GM13976 (cell line): ENCODE data around the gene FRMD6.
"Not testable (repeated sequence)": the region's sequence is repeated elsewhere in the genome, so short reads cannot be mapped to it uniquely, and the experiment has no call there.

ENCODE experiments used
- DNase-seq: peaks from one replicate; pipeline ENCODE4 v3.0.0; 2012; ENCODE audit warnings: low spot score
- in situ Hi-C: fragments of 300-500 bp; cut with MboI; formaldehyde crosslinking; loops from one replicate; pipeline ENCODE4 v1.12.0; 2022; ENCODE audit warnings: low sequenced_read_pairs, mixed read lengths, inconsistent platforms; ENCODE audit not compliant: unreplicated experiment
- TF ChIP-seq, protein P1 (sequence below): IDR thresholded peaks from 2 replicates; pipeline ENCODE4 v1.5.1; 2012; ENCODE audit warnings: borderline replicate concordance, mild to moderate bottlenecking; ENCODE audit not compliant: insufficient read depth; ENCODE audit errors: extremely low read depth, missing control alignments, control extremely low read depth

FRMD6 gene

DNA sequence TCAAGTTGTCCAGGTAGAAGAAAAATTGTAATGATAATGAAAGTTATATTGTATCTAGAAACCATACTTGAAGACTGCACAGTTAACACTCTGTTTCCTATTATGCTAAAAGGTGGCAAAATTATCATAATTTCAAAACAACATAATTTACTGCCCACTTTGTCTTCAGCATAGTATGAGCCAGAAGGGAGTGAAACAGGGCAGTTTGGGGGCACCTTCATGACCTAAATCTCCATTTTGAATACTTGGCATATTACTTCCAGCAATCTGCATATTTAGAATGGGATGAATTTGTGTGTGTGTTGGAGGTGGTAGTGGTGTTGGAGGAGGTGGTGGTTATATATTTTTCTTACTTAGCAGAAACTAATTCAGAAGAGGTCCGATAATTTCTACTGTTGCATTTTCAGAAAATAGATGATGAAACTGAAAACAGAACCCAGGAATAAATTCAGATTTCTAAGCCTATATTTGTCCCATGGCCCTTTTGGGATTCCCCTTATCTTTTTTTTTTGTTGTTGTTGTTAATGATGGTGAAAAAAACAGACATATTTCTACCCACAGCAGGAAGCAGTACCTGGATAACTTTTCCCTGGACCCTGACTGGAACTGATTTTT is 26.6 kb upstream of the FRMD6 start:
- TF ChIP-seq, protein P1, sequence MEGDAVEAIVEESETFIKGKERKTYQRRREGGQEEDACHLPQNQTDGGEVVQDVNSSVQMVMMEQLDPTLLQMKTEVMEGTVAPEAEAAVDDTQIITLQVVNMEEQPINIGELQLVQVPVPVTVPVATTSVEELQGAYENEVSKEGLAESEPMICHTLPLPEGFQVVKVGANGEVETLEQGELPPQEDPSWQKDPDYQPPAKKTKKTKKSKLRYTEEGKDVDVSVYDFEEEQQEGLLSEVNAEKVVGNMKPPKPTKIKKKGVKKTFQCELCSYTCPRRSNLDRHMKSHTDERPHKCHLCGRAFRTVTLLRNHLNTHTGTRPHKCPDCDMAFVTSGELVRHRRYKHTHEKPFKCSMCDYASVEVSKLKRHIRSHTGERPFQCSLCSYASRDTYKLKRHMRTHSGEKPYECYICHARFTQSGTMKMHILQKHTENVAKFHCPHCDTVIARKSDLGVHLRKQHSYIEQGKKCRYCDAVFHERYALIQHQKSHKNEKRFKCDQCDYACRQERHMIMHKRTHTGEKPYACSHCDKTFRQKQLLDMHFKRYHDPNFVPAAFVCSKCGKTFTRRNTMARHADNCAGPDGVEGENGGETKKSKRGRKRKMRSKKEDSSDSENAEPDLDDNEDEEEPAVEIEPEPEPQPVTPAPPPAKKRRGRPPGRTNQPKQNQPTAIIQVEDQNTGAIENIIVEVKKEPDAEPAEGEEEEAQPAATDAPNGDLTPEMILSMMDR: no peak
- DNase-seq: no peak
- in situ Hi-C loops: no loop called here

DNA sequence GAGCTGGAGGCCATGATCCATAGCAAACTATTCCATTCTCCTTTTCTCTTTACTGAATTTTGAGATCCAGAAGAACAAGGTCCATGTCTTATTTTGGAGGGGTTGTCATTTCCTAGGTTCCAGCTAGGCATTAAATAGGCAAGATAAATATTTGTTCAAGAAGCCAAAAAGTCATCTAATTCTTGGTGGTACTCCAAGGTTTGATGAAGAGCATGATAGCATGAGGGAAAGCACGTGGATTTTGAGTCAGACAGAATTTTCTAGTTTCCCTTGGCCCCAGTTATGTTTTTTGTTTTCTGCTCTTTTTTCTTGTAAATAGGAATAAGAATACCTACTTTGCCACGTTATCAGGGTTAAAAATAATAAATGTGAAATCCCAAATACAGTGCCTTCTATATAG is 25.5 kb upstream of the FRMD6 start:
- no peak for DNase-seq
- in situ Hi-C loops: no loop called here
- TF ChIP-seq, protein P1: no peak

DNA sequence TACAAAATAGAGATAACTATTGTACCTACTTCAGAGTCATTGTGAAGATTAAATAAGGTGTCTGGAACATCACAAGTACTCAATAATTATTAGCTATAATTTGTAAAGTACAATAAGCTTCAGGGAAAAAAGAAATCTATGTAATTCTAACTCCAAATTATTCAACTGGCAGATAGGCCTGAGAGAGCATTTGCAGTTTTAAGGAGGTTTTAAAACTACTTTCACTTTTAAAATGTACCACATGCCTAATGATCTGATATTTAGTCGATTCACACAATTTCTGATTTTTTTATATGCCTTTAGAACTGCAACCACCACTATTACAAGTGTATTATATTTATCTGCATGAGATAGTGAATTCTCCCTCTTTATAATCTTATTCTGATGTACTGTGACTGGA is 24.9 kb upstream of the FRMD6 start:
- TF ChIP-seq, protein P1: no peak
- DNase-seq: no peak
- in situ Hi-C loops: no loop called here

DNA sequence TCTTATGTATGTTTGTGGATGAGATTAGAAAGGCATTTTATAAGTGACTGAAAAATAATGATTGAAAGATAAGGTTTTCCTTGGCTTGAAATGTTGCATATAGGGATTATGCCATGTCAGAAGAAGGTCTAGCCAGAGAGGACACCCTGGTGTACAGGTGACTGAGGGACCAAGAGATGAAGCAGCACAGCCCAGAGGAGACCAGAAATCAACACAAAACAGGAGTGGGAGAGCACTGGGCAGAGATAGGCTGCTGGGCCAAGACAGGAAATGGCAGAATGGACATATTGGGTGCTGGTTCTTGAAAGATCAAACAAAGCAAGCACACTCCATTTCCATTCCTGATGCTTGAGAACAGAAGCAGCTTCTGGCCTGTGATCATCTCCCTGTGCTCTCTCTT is 24.4 kb upstream of the FRMD6 start:
- no peak for DNase-seq
- in situ Hi-C loops: no loop called here
- TF ChIP-seq, protein P1: no peak

DNA sequence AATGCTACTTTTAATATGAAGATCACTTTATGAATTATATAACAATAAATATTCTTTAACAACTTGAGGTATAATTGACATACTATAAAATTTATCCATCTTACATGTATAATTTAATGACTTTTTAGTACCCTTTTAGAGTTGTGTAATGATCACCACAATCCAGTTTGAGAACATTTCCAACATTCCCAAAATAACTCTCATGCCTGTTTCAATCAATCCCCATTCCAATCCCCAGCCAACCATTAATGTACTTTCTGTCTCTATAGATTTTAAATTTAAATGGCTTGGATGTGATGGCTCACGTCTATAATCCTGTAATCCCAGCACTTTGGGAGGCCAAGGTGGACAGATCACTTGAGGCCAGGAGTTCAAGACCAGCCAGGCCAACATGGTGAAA is 23.5 kb upstream of the FRMD6 start:
- no peak for DNase-seq
- in situ Hi-C loops: no loop called here
- TF ChIP-seq, protein P1: no peak

DNA sequence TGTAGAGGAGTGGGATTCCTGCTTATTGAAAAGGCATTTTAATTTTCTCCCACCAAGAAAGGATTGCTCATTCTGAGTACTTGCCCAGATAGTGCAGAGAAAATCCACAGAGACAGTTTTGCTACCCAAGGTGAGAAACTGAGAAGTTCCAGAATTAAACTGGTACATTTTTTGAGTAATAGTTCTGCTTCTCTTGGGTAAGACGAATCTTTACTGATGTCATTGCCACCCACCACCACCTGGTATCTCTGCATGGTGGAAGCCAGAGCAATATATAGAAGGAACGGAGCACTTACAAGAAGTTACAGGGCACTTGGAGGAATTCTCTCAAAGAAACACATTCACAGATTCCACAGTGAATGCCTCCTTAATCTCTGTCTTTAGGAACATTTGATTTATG is 20.7 kb upstream of the FRMD6 start:
- no peak for DNase-seq
- TF ChIP-seq, protein P1: no peak
- in situ Hi-C loops: no loop called here

DNA sequence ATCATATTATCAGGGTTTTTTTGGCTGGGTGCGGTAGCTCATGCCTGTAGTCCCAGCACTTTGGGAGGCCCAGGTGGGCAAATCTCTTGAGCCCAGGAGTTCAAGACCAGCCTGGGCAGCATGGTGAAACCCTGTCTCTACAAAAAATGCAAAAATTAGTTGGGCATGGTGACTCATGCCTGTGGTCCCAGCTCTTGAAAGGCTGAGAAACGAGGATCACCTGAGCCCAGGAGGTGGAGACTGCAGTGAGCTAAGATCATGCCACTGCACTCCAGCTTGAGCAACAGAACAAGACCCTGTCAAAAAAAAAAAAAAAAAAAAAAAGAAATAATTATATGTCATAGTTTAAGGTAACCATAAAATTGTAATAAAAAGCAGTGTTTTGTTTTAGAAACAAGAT is 18.4 kb upstream of the FRMD6 start:
- in situ Hi-C loops, DNase-seq: not testable (repeated sequence)
